SU-DHL-6 (cell line): Measurements from ENCODE around the gene SLC6A2.

Experiments
- CTCF ChIP-seq: fragments of 200-600 bp; sonication (generic); IDR thresholded peaks from one replicate; pipeline ENCODE4 v1.5.1; 2017; ENCODE audit warnings: antibody characterized with exemption, mild to moderate bottlenecking, low read length, moderate library complexity; ENCODE audit not compliant: insufficient read depth, poor library complexity, severe bottlenecking
- EZH2phosphoT487 ChIP-seq: fragments of 200-600 bp; sonication (generic), shearing (Covaris generic); conservative IDR thresholded peaks from 2 replicates; pipeline ENCODE4 v1.6.1; 2018; ENCODE audit warnings: mild to moderate bottlenecking, antibody characterized with exemption, low read length, moderate library complexity, mixed read lengths

GRCh38 chr16:55638256-55638655 lies 17.5 kb upstream of the SLC6A2 start:
- TF ChIP-seq CTCF (no peak), EZH2phosphoT487 (no peak)
